GM21526 (cell line): ENCODE results near the gene ANKAR.
"Not testable (repeated sequence)": the region's sequence is repeated elsewhere in the genome, so short reads cannot be mapped to it uniquely, and the experiment has no call there.

Experiments
- ATAC-seq: cut with Tn5 transposase; IDR thresholded peaks from one replicate; pipeline ENCODE4 v1.9.1; 2021; ENCODE audit warnings: moderate library complexity; ENCODE audit not compliant: unreplicated experiment, low FRiP score

Gene ANKAR

GRCh38 chr2:189698020-189698887, 23.8 kb downstream of the ANKAR start:
- ATAC-seq: no peak

GRCh38 chr2:189700681-189701080, 26.2 kb downstream of the ANKAR start:
- ATAC-seq: no peak

GRCh38 chr2:189702071-189702470, 27.6 kb downstream of the ANKAR start:
- no peak for ATAC-seq

GRCh38 chr2:189709501-189710221, 35.2 kb downstream of the ANKAR start:
- no peak for ATAC-seq

GRCh38 chr2:189717593-189717992, 43.1 kb downstream of the ANKAR start:
- not testable (repeated sequence) for ATAC-seq

GRCh38 chr2:189719571-189719970, 45.1 kb downstream of the ANKAR start:
- no peak for ATAC-seq

GRCh38 chr2:189723192-189723591, 48.7 kb downstream of the ANKAR start:
- ATAC-seq: no peak
